Activated CD8-positive, alpha-beta memory T cell treated with anti-CD3 and anti-CD28 coated beads for 1 hour (primary cell): ENCODE data around the gene CSMD2.
"Not testable (repeated sequence)": the region's sequence is repeated elsewhere in the genome, so short reads cannot be mapped to it uniquely, and the experiment has no call there.

Source experiments
- DNase-seq, 2 donors: peaks; one replicate each; pipeline ENCODE4 v3.0.0-alpha.2; 2020; ENCODE audit warnings: low read depth in 1 of 2; ENCODE audit errors: extremely low read depth in 1 of 2

The CSMD2 gene

GRCh38 chr1:34113362-34113761 lies 51.7 kb downstream of the CSMD2 start:
- DNase-seq, result no peak

- no peak for DNase-seq
These were observed 56.3 kb downstream of the CSMD2 start for GRCh38 chr1:34108711-34109110.

- DNase-seq, result no peak
These were observed 56.8 kb downstream of the CSMD2 start for GRCh38 chr1:34108269-34108668.

- DNase-seq, result no peak
These were observed 63.9 kb downstream of the CSMD2 start for GRCh38 chr1:34101151-34101550.

- DNase-seq, result no peak
These were observed 64.7 kb downstream of the CSMD2 start for GRCh38 chr1:34100332-34100731.

GRCh38 chr1:34092399-34092798 lies 72.6 kb downstream of the CSMD2 start:
- not testable (repeated sequence) for DNase-seq

GRCh38 chr1:34089731-34090130 lies 75.3 kb downstream of the CSMD2 start:
- no peak for DNase-seq

- DNase-seq, result no peak
These were observed 77.0 kb downstream of the CSMD2 start for GRCh38 chr1:34087986-34088385.

- DNase-seq, result no peak
These were observed 78.5 kb downstream of the CSMD2 start for GRCh38 chr1:34086561-34086960.

- no peak for DNase-seq
These were observed 81.1 kb downstream of the CSMD2 start for GRCh38 chr1:34083974-34084373.

GRCh38 chr1:34082085-34082670 lies 82.9 kb downstream of the CSMD2 start:
- not testable (repeated sequence) for DNase-seq

GRCh38 chr1:34078383-34078782 lies 86.6 kb downstream of the CSMD2 start:
- DNase-seq, result no peak

- DNase-seq, result no peak
These were observed 89.5 kb downstream of the CSMD2 start for GRCh38 chr1:34075576-34075975.

- no peak for DNase-seq
These were observed 91.9 kb downstream of the CSMD2 start for GRCh38 chr1:34073028-34073695.

- DNase-seq, result no peak
These were observed 94.7 kb downstream of the CSMD2 start for GRCh38 chr1:34070201-34070836.

- no peak for DNase-seq
These were observed 97.9 kb downstream of the CSMD2 start for GRCh38 chr1:34066981-34067603.

GRCh38 chr1:34066166-34066565 lies 98.9 kb downstream of the CSMD2 start:
- no peak for DNase-seq

- no peak for DNase-seq
These were observed 99.5 kb downstream of the CSMD2 start for GRCh38 chr1:34065498-34065897.

- no peak for DNase-seq
These were observed 104.1 kb downstream of the CSMD2 start for GRCh38 chr1:34060901-34061415.

GRCh38 chr1:34060187-34060730 lies 104.8 kb downstream of the CSMD2 start:
- DNase-seq, result no peak

GRCh38 chr1:34057347-34058130 lies 107.5 kb downstream of the CSMD2 start:
- DNase-seq, result no peak
